MCF 10A (cell line): ENCODE measurements around the gene ORAI3. TPM values are rescaled to one million over a fixed set of nuclear protein-coding genes. Genes with fewer than 3 reads are reported as not detected.

ENCODE experiments used
- BruUV-seq: library from RNA; stranded (reverse); fragments of 400-500 nt; replicated peaks from 2 replicates; lab custom pipeline; 2021; lab: Mats Ljungman, UMichigan
- CTCF ChIA-PET: fragments of 300-600 bp; sonication (Branson Sonifier 250); formaldehyde crosslinking; extraction: SDS; loops from one replicate; lab custom pipeline; 2021; ENCODE audit warnings: antibody characterized with exemption, inconsistent platforms; lab: Yijun Ruan, JAX
- POLR2A ChIA-PET: fragments of 300-600, 350-650 bp; sonication (Branson Sonifier 250); formaldehyde crosslinking; extraction: SDS; loops from one replicate; lab custom pipeline; 2020; ENCODE audit warnings: antibody characterized with exemption, inconsistent platforms; lab: Yijun Ruan, JAX
- DNase-seq: peaks from one replicate; pipeline ENCODE4 v3.0.0-alpha.2; 2018; ENCODE audit not compliant: unreplicated experiment
- H3K27ac Mint-ChIP-seq: one replicate; pipeline ENCODE4 v1.8.0; 2022; ENCODE audit warnings: mild to moderate bottlenecking, low read depth, mixed read lengths; ENCODE audit not compliant: unreplicated experiment
- H3K27me3 Mint-ChIP-seq: one replicate; pipeline ENCODE4 v1.8.0; 2022; ENCODE audit warnings: mixed read lengths; ENCODE audit not compliant: insufficient read depth, unreplicated experiment
- H3K36me3 Mint-ChIP-seq: one replicate; pipeline ENCODE4 v1.8.0; 2022; ENCODE audit warnings: mild to moderate bottlenecking, moderate library complexity, mixed read lengths; ENCODE audit not compliant: insufficient read depth, unreplicated experiment
- H3K4me1 Mint-ChIP-seq: one replicate; pipeline ENCODE4 v1.8.0; 2022; ENCODE audit warnings: mixed read lengths; ENCODE audit not compliant: insufficient read depth, unreplicated experiment
- H3K4me3 Mint-ChIP-seq: one replicate; pipeline ENCODE4 v1.8.0; 2022; ENCODE audit warnings: mild to moderate bottlenecking, moderate library complexity, mixed read lengths; ENCODE audit not compliant: unreplicated experiment
- H3K9me3 Mint-ChIP-seq: one replicate; pipeline ENCODE4 v1.8.0; 2022; ENCODE audit warnings: mixed read lengths; ENCODE audit not compliant: unreplicated experiment
- intact Hi-C: fragments of 100-400 bp; cut with micrococcal nuclease; formaldehyde crosslinking; loops from 2 replicates; pipeline ENCODE4 v1.14.1; 2022
- total RNA-seq: library from RNA; stranded (reverse); gene quantifications from 2 replicates; pipeline ENCODE4 v1.2.3, GENCODE V29; 2022
- TF ChIP-seq, protein P1 (sequence below): fragments of 200-600 bp; IDR thresholded peaks from one replicate; pipeline ENCODE4 v1.8.0; 2022; ENCODE audit warnings: antibody characterized with exemption, mild to moderate bottlenecking; ENCODE audit not compliant: unreplicated experiment

ORAI3 gene
- total RNA-seq, 1 experiment from 2014 or later: 16.2 TPM

DNA sequence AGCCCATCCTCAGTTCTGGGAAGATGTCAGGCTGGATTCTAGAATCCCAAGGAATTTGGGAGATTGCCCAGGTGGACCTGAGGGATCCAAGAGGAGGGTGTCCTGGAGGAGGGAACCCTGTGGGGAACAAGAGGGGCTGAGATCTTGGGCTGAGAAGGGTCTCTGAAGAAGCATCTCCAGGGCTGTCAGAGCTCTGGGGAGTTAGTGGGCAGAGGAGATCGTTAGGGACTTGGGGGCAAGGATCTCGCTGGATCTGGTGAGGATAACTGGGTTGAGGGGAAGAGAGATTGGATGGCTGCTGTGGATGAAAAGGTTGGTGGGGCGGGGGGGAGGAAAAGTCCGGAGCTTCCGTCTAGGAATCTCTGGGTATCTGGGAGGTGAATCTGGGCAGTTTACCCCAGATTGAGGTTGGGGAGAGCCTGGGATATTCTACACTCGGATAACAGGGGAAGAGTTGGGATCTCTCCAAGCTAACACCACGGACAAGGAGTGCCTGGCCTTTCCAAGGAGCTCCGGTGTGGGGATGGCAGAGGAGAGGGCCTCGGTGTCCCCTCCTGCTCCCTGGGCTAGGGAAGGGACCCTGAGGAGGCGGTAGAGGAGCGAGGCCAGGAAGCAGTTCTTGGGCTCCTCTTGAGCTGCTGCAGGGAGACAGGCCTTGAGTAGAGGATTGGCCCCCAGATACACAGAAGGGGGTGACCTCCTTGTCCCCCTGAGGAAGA, 23.8 kb upstream of the ORAI3 start:
- Mint-ChIP-seq H3K27ac (peak overlapping the region; percentile 73), H3K9me3 (no peaks in the 10 kb centered on the region), H3K36me3 (peaks cover 28% of the 10 kb centered on the region), H3K27me3 (no peaks in the 10 kb centered on the region), H3K4me3 (peak overlapping the region; percentile 98), H3K4me1 (peaks cover 14% of the 10 kb centered on the region)
- DNase-seq: no peak
- ChIA-PET CTCF (interaction anchor here (0.5 to 4.5 kb wide), 10 partner anchors 9 to 1945 kb away, joined by 3 to 29 read pairs (median 4); no protein-coding TSS in a partner anchor), POLR2A (interaction anchor here (0.6 to 1.6 kb wide), 5 partner anchors 11 to 80 kb away, joined by 3 to 5 read pairs (median 3); no protein-coding TSS in a partner anchor)
- TF ChIP-seq, protein P1, sequence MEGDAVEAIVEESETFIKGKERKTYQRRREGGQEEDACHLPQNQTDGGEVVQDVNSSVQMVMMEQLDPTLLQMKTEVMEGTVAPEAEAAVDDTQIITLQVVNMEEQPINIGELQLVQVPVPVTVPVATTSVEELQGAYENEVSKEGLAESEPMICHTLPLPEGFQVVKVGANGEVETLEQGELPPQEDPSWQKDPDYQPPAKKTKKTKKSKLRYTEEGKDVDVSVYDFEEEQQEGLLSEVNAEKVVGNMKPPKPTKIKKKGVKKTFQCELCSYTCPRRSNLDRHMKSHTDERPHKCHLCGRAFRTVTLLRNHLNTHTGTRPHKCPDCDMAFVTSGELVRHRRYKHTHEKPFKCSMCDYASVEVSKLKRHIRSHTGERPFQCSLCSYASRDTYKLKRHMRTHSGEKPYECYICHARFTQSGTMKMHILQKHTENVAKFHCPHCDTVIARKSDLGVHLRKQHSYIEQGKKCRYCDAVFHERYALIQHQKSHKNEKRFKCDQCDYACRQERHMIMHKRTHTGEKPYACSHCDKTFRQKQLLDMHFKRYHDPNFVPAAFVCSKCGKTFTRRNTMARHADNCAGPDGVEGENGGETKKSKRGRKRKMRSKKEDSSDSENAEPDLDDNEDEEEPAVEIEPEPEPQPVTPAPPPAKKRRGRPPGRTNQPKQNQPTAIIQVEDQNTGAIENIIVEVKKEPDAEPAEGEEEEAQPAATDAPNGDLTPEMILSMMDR: no peak
- intact Hi-C loops: no loop called here
- BruUV-seq: no TSS peak

DNA sequence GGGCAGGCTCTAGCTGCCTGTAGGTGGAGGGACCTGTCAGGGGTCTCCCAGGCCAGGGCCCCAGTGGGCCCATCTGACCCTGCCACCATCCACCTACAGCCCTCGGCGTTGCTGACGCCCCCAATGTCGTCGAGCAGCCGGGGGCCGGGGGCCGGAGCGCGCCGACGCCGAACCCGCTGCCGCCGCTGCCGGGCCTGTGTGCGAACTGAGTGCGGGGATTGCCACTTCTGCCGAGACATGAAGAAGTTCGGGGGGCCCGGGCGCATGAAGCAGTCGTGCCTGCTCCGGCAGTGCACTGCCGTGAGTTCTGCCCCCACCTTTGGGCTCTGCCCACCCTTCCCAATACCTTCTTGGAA, 23.3 kb upstream of the ORAI3 start:
- BruUV-seq: no TSS peak
- peak overlapping the region; percentile 48 for H3K4me3 Mint-ChIP-seq
- peaks cover 14% of the 10 kb centered on the region for H3K4me1 Mint-ChIP-seq
- H3K9me3 Mint-ChIP-seq: no peaks in the 10 kb centered on the region
- ChIA-PET CTCF (interaction anchor here (0.5 to 4.5 kb wide), 5 partner anchors 9 to 198 kb away, joined by 3 to 29 read pairs (median 4); no protein-coding TSS in a partner anchor), POLR2A (interaction anchor here (0.6 to 1.6 kb wide), 3 partner anchors 16 to 500 kb away, joined by 3 to 4 read pairs (median 3); no protein-coding TSS in a partner anchor)
- no peak for DNase-seq
- TF ChIP-seq, protein P1: no peak
- intact Hi-C loops: no loop called here
- peaks cover 28% of the 10 kb centered on the region for H3K36me3 Mint-ChIP-seq
- peak overlapping the region; percentile 73 for H3K27ac Mint-ChIP-seq
- no peaks in the 10 kb centered on the region for H3K27me3 Mint-ChIP-seq

DNA sequence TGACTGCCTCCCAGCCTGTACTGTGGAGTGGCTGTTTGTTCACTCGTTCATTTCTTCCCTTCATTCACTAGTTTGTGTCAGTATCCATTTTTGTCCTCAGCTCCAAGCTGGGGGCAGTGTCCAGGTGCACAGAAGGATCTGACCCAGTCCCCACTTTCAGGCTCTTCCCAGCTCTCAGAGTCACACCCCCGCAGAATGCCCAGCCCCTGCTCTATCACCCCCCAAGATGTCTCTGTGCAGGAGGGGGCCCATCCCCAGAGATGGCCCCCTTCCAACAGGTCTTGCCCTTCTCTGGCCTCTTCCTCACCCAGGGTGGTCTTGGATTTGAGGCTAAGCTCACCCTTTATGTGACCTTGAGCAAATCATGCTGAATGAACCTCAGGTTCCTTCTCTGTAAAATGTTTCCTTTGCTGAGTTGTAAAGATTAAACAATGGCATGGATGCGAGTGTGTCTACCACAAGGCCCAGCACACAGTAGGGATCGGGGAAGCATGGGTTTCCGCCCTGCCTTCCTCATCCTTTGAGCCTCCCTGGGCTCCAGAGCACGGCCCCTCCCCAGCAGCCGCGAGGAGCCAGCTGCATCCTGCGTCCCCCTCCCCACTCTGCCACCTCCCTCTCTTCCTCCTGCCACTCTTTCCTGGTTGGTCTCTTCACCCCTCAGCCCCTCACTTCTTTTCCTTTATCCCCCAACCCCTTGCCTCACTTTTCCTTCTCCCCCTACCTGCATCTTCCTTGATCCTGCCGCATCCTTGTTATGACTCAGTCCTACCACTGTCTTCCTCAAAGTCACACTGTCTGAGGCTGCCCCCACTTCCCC, 22.7 kb upstream of the ORAI3 start:
- CTCF ChIA-PET: interaction anchor here (0.6 to 4.5 kb wide), 6 partner anchors 8 to 109 kb away, joined by 3 to 29 read pairs (median 4); no protein-coding TSS in a partner anchor
- Mint-ChIP-seq H3K27me3 (no peaks in the 10 kb centered on the region), H3K4me1 (peaks cover 14% of the 10 kb centered on the region), H3K4me3 (peak overlapping the region; percentile 48), H3K9me3 (no peaks in the 10 kb centered on the region), H3K36me3 (peaks cover 34% of the 10 kb centered on the region), H3K27ac (no peak overlapping the region)
- DNase-seq: no peak
- TF ChIP-seq, protein P1: no peak
- POLR2A ChIA-PET: interaction anchor here (0.7 to 0.9 kb wide), 2 partner anchors 14 to 500 kb away, joined by 3 to 4 read pairs; no protein-coding TSS in a partner anchor
- intact Hi-C loops: no loop called here
- BruUV-seq: no TSS peak
